RPMI8226 (cell line): ENCODE data around the gene RAB11FIP4.

Source experiments
- DNase-seq: peaks from one replicate; pipeline ENCODE4 v3.0.0-alpha.2; 2015

Gene RAB11FIP4

GRCh38 chr17:31552568-31552967 lies 161.1 kb downstream of the RAB11FIP4 start:
- no peak for DNase-seq

GRCh38 chr17:31553506-31553905 lies 162.0 kb downstream of the RAB11FIP4 start:
- DNase-seq = no peak

GRCh38 chr17:31554930-31555329 lies 163.5 kb downstream of the RAB11FIP4 start:
- no peak for DNase-seq

- no peak for DNase-seq
Measured at GRCh38 chr17:31556969-31557645, 165.6 kb downstream of the RAB11FIP4 start.

GRCh38 chr17:31558748-31559583 lies 167.5 kb downstream of the RAB11FIP4 start:
- peak; percentile 81 for DNase-seq

- DNase-seq = no peak
Measured at GRCh38 chr17:31559584-31560501, 168.4 kb downstream of the RAB11FIP4 start.

- DNase-seq = no peak
Measured at GRCh38 chr17:31560616-31561235, 169.3 kb downstream of the RAB11FIP4 start.

GRCh38 chr17:31561469-31562375 lies 170.2 kb downstream of the RAB11FIP4 start:
- no peak for DNase-seq

- DNase-seq = no peak
Measured at GRCh38 chr17:31562376-31562840, 170.9 kb downstream of the RAB11FIP4 start.

GRCh38 chr17:31564291-31564690 lies 172.8 kb downstream of the RAB11FIP4 start:
- DNase-seq = no peak

- no peak for DNase-seq
Measured at GRCh38 chr17:31564883-31565301, 173.4 kb downstream of the RAB11FIP4 start.

- no peak for DNase-seq
Measured at GRCh38 chr17:31565652-31566051, 174.2 kb downstream of the RAB11FIP4 start.

- no peak for DNase-seq
Measured at GRCh38 chr17:31566247-31566991, 174.9 kb downstream of the RAB11FIP4 start.

GRCh38 chr17:31566992-31567373 lies 175.5 kb downstream of the RAB11FIP4 start:
- no peak for DNase-seq

GRCh38 chr17:31568121-31568520 lies 176.6 kb downstream of the RAB11FIP4 start:
- no peak for DNase-seq

GRCh38 chr17:31568539-31568938 lies 177.1 kb downstream of the RAB11FIP4 start:
- DNase-seq = no peak

GRCh38 chr17:31570231-31570630 lies 178.8 kb downstream of the RAB11FIP4 start:
- DNase-seq = no peak

- DNase-seq = no peak
Measured at GRCh38 chr17:31570951-31571892, 179.7 kb downstream of the RAB11FIP4 start.

GRCh38 chr17:31572341-31572740 lies 180.9 kb downstream of the RAB11FIP4 start:
- no peak for DNase-seq

GRCh38 chr17:31573047-31573446 lies 181.6 kb downstream of the RAB11FIP4 start:
- DNase-seq = no peak
